C4-2B (cell line): ENCODE data around the gene SLC37A2.

Experiments
- H3K27ac ChIP-seq: fragments of 450-650 bp; 2 replicates; pipeline ENCODE4 v1.5.1; 2017
- ZFX ChIP-seq: fragments of 450-650 bp; IDR thresholded peaks from 2 replicates; pipeline ENCODE4 v1.6.1; 2017
- TF ChIP-seq, protein P1 (sequence below): fragments of 450-650 bp; conservative IDR thresholded peaks from 2 replicates; pipeline ENCODE4 v1.5.1; 2017; ENCODE audit warnings: mild to moderate bottlenecking

Gene SLC37A2

DNA sequence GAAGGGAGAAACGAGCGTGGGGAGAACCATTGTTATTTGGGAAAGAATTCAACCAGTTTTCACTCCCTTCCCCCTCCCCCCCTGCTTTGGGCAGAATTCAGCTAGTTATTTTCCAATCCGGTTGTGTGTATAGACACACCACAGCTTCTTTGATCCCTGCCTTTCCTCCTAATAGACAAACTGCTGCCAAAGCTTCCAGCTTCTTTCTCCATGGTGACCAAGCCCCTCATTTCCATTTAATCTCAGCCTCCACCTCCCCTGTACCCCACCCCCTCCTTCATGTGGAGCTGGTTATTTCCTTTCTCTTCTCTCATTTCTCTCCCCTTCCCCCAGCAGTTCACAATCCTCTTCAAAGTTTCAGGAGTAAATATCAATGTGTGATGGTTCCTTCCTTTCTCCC, 76.7 kb downstream of the SLC37A2 start:
- no peak overlapping the region for H3K27ac ChIP-seq
- TF ChIP-seq ZFX, result no peak
- TF ChIP-seq, protein P1, sequence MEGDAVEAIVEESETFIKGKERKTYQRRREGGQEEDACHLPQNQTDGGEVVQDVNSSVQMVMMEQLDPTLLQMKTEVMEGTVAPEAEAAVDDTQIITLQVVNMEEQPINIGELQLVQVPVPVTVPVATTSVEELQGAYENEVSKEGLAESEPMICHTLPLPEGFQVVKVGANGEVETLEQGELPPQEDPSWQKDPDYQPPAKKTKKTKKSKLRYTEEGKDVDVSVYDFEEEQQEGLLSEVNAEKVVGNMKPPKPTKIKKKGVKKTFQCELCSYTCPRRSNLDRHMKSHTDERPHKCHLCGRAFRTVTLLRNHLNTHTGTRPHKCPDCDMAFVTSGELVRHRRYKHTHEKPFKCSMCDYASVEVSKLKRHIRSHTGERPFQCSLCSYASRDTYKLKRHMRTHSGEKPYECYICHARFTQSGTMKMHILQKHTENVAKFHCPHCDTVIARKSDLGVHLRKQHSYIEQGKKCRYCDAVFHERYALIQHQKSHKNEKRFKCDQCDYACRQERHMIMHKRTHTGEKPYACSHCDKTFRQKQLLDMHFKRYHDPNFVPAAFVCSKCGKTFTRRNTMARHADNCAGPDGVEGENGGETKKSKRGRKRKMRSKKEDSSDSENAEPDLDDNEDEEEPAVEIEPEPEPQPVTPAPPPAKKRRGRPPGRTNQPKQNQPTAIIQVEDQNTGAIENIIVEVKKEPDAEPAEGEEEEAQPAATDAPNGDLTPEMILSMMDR, result no peak
